GM21423 (cell line): Measurements from ENCODE around the gene SPHKAP.
"Not testable (repeated sequence)": the region's sequence is repeated elsewhere in the genome, so short reads cannot be mapped to it uniquely, and the experiment has no call there.

Experiments used
- ATAC-seq: cut with Tn5 transposase; IDR thresholded peaks from one replicate; pipeline ENCODE4 v1.9.1; 2021; ENCODE audit warnings: mild to moderate bottlenecking, moderate library complexity; ENCODE audit not compliant: unreplicated experiment

Gene SPHKAP

DNA sequence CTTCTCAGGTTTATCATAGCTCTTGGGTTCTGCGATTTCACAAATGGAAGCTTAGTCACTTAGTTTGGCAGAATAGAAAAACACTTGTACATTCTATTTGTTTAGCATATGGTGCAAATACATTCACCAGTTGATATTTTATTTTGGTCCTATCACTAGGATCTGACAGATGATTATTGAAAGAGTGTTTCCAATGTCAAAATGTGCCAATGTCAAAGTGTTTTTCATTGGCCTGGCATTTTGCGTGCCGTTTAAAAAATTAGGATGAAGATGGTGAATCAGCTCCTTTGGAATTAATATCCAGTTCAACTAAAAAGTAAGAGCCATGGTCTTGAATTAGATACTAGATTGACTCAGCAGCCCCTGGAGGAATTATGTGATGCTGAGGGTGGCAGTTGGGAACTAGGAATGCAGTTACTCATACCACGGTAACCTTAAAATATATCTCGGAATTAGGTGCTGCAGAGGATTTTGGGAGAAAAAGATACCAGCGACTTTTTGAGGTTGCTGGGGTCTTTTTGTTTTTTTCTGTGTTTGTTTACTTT, 87.0 kb downstream of the SPHKAP start:
- ATAC-seq, result no peak

DNA sequence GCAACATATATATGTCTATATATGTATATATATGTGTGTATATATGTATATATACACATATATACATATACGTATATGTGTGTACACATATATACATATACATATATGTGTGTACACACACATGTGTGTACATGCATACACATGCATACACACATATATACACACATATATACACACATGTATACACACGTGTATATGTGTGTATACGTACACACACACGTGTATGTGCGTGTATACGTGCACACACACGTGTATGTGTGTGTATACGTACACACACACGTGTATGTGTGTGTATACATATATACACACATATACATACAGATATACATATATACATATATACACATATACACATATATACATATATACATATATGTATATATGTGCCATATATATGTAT, 89.4 kb downstream of the SPHKAP start:
- ATAC-seq, result no peak

DNA sequence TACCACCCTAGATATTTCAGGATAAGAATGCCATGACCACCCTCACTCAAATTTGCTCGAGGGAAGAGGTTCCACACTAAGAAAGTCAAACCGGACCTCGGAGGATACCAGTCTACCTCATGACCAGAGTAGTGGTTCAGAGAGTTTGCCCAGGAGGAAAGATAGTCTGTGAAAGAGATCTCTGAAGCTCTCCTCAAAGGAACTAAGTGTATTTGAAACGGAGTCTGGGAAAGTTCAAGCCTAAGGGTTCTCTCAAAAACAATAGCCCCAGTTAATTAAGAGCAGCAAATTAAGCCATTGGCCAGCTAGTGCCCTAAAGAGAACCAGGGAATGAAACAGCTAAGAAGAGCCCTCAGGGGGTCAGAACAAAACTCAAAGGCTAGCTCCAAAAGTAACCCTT, 94.9 kb downstream of the SPHKAP start:
- no peak for ATAC-seq

DNA sequence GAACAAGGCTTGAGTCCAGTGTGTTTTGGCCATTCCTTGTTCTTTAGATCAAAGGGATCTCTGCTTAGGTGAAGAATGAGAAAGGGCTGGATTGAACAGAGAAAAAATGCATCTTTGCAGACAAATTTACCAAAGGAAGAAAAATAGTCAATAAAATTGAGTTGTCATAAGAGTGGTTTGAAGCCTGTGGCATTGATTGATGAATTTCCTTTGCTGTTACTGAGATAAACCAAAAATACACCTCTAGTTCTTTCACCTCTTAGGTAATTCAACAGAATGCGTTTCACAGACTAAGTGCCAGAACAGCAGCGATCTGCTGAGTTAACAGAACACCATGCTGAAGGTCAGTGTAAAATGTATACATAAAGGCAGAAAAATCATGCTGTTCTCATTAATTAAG, 96.8 kb downstream of the SPHKAP start:
- no peak for ATAC-seq

DNA sequence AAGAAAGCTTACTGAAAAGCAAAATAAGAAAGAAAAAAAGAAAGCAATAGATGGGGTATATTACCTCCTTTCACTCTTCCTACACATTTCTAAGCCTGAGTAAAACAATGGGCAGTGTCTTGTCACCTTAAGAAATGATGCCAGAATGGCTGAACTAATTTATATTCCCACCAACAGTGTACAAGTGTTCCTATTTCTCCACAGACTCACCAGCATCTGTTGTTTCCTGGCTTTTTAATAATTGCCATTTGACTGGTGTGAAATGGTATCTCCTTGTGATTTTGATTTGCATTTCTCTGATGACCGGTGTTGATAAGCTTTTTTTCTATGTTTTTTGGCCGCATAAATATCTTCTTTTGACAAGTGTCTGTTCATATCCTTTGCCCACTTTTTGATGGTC, 98.4 kb downstream of the SPHKAP start:
- ATAC-seq, result no peak

DNA sequence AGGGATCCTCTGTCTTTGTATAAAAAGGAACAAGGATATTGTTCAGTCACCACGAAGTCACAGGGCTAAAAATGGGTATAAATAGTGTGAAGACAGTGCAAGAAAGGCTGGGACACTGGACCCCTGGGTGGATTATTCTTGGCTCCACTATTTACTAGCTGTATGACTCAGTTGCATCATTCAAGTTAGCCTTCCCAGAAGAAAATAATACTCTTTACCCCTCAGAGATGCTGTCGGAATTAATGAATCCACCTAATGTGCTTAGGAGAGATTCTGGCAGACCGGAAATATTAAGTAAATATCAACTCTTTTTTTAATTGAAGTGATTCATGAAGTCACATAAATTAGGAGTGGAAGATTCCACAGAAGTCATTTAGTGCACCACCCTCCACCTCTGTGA, 98.9 kb downstream of the SPHKAP start:
- no peak for ATAC-seq

DNA sequence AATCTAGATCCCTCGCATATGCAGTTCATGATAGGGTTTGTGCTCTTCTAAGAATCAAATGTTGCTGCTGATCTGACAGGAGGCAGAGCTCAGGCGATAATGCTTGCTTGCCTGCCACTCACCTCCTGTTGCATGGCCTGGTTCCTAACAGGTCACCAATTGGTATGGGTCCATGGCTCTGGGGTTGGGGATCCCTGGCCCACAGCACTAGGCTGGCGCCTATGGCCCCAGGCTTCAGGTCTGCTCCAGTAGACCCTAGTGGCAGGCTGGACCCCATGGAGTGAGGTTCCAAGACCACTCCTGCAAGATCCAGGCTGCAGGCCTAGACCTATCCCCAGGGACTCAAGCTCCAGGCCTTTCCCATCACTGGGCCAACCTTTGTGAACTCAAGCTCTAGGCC, 102.3 kb downstream of the SPHKAP start:
- ATAC-seq, result no peak

DNA sequence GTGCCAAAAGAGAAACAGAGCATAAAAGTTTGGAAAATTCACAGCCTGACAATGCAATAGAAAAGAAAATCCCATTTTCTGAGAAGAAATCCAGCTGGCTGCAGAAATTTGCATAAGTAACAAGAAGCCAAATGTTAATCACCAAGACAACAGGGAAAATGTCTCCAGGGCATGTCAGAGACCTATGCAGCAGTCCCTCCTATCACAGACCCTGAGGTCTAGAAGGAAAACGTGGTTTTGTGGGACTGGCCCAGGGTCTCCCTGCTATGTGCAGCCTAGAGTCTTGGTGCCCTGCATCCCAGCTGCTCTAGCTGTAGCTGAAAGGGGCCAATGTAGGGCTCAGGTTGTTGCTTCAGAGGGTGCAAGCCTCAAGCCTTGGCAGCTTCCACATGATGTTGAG, 104.8 kb downstream of the SPHKAP start:
- not testable (repeated sequence) for ATAC-seq

DNA sequence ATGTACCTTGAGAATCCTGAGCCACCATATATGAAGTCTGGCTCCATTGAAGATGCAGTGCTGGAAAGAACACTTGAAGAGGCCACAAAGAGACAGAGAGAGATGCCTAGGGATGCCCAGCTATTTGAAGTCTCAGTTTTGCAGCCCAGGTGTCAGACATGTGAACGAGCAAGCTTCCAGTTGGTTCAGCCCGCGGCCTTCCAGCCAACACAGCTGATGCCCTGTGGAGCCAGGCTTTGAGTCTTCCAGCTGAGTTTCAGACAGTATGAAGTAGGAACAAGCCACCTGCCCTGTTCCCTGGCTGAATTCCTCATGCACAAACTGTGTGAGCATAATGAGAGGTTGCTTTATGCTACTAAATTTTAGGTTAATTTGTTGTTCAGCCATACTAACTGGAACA, 108.8 kb downstream of the SPHKAP start:
- ATAC-seq, result no peak

DNA sequence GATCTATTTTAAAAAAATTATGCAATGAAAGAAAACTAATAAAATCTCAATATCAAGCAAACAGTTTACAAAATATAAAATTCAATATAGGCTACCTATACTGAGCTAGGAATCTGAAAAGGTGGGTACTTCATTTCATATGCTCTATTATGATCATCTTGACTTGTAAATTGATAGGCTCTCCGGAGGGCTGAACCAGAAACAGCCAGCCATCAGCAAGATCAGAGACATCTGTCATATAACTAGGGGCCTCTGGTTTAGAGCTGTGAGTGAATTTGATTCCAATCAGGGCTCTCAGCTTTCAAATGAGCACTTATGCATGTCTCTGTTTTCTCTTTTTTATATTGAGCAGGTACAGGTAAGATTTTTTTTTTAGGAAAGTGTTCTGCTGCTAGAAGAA, 114.2 kb downstream of the SPHKAP start:
- no peak for ATAC-seq

DNA sequence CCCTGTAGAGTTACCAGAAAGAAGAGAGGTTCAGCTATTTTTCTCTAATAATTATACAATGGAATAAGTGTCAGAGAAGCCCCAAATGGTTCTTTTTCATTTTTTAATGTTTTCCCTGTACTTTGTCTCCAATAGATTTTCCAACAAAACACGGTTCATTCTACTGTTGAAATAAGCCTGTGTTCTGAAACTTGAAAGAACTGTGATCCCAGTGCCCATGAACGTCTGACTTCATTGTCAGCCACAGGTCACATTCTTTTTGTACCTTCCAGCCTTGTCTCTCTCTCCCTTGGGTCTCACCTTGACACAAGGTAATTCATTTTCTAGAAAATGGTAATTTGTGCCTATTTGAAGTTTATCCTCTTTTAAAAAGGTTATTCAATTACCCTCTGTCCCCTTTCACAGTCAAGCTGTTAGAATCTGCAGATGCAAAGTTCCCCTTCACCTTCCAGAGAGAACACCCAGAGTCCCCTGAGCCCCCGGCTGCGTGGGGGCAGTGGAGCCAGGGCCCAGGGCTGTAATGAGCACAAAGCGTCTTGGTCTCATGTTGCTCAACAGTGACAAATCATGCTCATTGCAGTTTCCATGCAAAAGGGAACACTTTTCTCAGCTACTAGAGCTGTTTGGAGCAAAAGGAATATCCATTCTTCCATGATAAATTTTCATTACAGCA, 115.2 kb downstream of the SPHKAP start:
- no peak for ATAC-seq

DNA sequence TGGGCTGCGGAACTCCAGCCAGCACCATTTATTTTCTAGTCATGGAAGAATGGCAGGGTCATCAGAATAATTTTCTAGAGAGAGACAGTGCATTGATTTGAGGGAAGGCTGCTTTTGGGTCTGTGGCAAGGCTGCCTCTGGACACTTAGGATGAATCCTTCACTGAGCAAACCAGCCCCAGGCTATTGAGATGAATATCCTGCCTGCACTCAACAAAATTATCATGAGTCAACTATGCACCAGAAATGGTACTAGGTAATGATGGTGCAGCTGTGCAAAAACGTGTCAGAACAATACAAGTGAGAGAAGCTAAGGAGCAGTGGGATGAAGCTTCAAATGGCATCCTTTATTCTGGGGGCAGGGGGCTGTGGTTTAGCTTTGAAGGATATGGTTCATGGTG, 115.8 kb downstream of the SPHKAP start:
- ATAC-seq, result no peak

DNA sequence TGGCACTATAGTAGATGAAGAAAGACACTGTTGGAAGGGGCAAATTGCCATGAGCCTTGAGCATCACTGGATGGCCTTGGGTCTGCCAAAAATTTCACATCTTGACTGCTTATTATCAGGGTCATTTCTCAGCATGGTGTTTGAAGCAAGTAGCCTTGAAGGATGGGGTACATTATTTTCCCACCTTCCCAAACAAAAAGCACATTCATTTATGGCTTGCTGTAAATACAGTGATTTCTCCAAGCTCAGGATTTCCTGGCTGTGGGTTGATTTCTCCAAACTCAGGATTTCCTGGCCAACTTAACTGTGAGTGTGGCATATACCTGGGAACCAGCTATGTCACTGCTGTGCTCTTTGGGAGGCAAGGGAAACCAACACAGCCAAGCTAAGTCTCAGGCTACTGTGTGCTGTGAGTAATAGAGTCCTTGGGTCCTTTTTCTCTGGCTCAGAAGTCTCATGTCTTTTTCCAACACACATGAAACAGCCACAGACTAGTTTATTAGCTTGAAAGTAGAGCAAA, 116.6 kb downstream of the SPHKAP start:
- no peak for ATAC-seq

DNA sequence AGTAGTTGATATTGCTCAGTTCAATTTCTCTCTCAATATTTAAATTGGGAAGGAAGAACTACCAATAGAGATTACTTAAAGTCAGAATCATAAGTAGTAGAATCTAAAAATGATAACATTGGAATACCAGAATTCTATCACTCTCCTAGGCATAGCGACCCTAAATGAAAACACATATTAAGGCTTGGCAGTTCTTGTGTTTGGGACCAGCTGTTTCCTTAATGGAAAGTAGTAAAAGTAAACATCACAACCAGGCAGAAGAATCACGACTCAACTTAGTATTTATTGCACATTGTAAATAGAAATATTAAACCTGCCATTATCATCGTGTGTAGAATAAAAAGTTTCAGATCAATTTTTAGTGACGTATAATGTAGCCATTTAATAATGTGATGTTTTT, 117.5 kb downstream of the SPHKAP start:
- no peak for ATAC-seq

DNA sequence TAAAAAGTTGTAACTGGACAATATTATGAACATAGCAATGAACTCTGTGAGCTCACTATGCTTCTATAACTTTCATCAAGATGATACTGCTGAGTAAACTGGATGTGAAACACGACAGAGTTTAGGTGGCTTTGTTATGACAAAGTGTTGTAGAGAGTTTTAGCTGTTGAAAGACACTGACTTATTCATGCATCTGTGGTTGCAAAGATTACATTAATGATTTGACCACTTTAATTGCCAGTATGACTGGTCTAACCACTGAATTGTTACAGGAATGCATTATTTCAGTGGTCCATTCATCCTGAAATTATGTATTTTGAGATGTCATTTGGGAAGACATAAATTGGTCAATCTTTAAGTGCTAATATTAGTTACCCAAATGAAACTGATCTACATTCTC, 117.9 kb downstream of the SPHKAP start:
- ATAC-seq, result no peak

DNA sequence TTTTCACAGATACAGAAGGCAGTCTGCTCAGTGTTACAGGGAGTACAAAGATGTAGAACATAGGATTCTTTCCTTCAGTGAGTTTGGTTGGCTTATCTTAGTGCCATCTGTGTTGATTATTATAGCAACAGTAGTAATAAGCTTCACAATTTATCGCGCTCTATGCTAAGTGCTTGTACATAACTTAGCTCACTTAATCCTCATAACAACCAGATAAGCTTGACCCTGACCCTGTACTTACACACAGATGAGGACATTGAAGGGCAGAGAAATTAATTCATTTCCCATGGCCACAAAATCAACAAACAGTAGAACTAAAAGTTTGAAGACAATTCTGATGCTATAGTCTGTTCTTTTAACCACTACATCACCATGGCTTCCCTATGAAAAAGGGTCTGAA, 121.8 kb downstream of the SPHKAP start:
- ATAC-seq, result no peak

DNA sequence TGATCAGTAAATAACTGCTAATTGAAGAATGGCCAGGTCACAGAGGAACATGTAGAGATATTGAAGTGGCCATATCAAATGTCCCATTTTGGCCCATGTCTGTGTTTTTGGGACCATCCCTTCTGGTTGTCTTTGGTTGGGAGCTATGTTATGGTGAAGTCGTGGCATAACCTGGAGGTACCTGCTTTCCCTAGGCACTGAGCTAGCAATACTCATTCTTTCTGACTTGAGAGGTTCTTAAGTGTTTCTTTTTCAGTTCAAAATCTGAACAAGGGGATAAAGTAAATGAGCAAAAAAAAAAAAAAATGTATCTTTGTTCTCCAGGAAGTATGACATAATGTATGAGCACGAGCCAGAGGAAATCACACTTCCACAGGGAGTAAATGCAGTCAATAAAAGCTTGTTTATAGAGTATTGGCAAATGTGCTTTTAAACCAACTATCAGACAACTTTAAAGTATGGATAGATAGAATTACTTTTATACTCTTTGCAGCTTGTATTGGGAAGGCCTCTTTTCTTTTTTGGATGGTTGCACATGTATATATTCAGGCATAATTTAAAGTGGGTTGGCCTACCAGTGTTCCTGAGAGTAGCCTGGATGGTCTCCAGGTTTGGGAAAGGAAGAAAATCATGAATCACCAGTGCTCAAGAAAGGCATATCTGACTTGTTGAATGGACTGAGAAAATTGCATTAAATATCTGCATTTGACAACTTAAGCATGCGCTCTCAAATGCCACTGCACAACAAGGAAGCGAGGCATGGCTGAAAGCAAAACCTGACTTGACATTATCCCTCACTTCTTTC, 125.0 kb downstream of the SPHKAP start:
- ATAC-seq, result no peak

DNA sequence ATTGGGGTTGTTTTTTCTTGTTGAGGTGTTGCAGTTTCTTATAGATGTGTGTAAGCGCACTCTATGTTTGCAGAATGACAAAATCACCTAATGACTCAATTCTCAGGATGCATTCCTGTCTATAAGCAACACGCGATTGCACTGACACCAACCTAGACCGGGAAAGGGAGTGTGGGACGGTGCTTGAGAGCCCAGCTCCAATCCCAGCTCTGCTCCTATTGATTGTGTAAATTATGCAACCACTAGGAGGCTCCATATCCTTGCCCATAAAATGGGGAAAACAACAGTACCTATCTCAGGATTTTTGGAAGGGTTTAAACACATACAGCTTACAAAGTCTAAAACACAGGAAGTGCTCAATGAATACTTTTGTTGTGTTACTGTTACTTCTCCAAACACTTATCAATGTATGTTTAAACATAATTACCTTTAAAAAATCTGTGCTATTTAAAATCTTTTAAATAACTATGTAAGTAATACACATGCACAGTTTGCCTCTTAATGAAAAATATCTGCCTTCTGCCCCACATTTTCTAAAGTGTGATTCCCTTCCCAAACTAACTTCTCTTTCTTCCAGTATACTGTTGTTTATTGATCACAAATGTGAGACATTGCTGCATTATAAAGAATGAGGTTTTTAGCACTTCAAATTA, 132.5 kb downstream of the SPHKAP start:
- ATAC-seq, result no peak

DNA sequence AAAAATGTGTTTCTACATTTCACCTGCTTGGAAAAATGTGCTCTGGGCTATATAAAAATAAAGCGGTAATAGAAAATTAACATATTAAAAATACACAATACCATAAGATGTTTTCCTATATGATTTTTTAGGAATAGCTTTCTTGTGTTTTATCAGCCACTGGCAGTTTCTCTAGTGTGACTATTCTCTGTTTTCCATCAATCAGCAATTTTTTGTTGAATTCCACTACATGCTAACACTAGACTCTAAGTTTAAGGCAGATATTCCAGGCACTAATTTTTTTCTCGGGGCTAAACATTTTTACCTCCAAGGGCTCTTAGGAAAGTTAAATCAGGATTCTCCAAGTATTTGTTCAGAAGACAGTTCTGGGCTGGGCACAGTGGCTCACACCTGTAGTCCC, 140.5 kb downstream of the SPHKAP start:
- no peak for ATAC-seq

DNA sequence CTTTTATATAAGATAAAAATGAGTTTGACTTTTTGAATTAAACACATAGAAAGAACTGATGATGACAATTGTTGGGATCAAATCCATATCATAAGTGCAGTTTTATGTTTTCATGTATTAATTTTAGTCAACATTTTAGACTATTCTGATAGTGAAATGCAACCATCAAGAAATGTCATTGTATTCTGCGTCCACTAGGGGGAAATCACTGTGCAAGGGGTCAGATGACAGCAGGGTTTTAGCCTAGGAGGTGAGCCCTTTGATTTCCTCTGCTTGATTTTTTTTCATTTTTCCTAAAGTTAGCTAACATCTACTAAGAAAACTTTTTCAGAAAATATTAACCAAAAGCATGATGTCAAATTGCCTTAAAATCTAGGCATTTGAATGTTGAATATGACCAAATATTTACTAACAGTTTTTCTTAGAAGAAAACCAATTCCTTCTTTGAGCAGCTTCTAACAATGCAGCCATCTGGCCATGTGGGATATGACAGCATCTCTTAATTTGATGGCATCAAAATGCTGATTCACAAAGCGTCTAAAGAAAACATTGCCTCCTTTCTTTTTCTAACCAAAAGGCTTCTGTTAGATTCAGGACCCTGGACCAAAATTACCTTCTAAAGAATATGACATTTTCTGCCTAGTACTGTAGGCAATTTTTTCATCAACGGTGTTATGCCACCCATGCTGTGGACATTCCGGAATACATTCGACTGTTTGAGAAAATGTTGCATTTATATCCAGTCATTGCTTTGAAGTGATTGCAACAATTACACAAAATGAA, 141.5 kb downstream of the SPHKAP start:
- ATAC-seq, result no peak

DNA sequence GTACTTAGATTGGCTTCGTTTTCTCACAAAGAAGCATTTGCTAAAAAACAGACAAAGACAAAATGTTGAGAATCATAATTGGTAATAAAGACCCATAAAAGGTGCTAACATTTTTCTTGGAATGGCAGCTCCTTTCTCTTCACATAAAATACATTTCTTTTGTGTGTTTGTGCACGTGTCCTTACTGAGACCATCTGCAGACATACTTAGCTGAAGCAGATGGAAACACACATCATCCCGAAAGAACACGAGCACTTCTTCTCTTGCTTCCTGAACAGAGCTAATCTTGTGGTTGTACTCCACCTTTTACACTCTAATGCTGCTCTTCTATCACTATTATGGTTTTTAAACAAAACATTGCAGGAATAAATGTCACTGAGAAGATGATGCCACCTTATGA, 142.5 kb downstream of the SPHKAP start:
- ATAC-seq, result no peak
